OCI-LY1 (cell line): Measurements from ENCODE around the gene EPB41L2.

Experiments used
- H2AFZ ChIP-seq: fragments of 200-600 bp; sonication (generic), shearing (Covaris generic); 2 replicates; pipeline ENCODE4 v1.6.0; 2014; ENCODE audit warnings: antibody characterized with exemption, mild to moderate bottlenecking, low read length
- H3F3A ChIP-seq: fragments of 200-600 bp; sonication (generic), shearing (Covaris generic); 2 replicates; pipeline ENCODE4 v1.6.0; 2014; ENCODE audit warnings: mild to moderate bottlenecking, antibody characterized with exemption, low read length, moderate library complexity; ENCODE audit not compliant: insufficient read depth
- H3K27ac ChIP-seq: fragments of 200-600 bp; sonication (generic); 2 replicates; pipeline ENCODE4 v1.5.1; 2014; ENCODE audit warnings: low read length, mixed run types, mild to moderate bottlenecking, low read depth; ENCODE audit not compliant: poor library complexity, severe bottlenecking
- H3K27me3 ChIP-seq: fragments of 200-600 bp; sonication (generic); 2 replicates; pipeline ENCODE4 v1.6.0; 2014; ENCODE audit warnings: antibody characterized with exemption, mild to moderate bottlenecking, low read length, moderate library complexity; ENCODE audit not compliant: insufficient read depth
- H3K36me3 ChIP-seq: fragments of 200-600 bp; sonication (generic); 2 replicates; pipeline ENCODE4 v1.6.1; 2014; ENCODE audit warnings: mild to moderate bottlenecking, antibody characterized with exemption, low read length, moderate library complexity, mixed read lengths; ENCODE audit not compliant: insufficient read depth
- H3K4me1 ChIP-seq: fragments of 200-600 bp; sonication (generic); 2 replicates; pipeline ENCODE4 v1.5.1; 2014; ENCODE audit warnings: mild to moderate bottlenecking, low read length, moderate library complexity; ENCODE audit not compliant: insufficient read depth, severe bottlenecking
- H3K4me2 ChIP-seq: fragments of 200-600 bp; sonication (generic), shearing (Covaris generic); 2 replicates; pipeline ENCODE4 v1.6.1; 2014; ENCODE audit warnings: low read length
- H3K4me3 ChIP-seq: fragments of 200-600 bp; sonication (generic); 2 replicates; pipeline ENCODE4 v1.5.1; 2014; ENCODE audit warnings: low read length, low read depth, mild to moderate bottlenecking, mixed read lengths; ENCODE audit not compliant: poor library complexity, severe bottlenecking
- H3K79me2 ChIP-seq: fragments of 200-600 bp; shearing (Covaris generic); 2 replicates; pipeline ENCODE4 v1.6.1; 2016; ENCODE audit warnings: mixed run types, low read length, mixed read lengths; ENCODE audit not compliant: insufficient read depth
- H3K9ac ChIP-seq: fragments of 200-600 bp; sonication (generic), shearing (Covaris generic); 2 replicates; pipeline ENCODE4 v1.6.1; 2014; ENCODE audit warnings: mild to moderate bottlenecking, low read length, mixed read lengths
- H3K9me2 ChIP-seq: fragments of 200-600 bp; sonication (generic), shearing (Covaris generic); 2 replicates; pipeline ENCODE4 v1.6.1; 2014; ENCODE audit warnings: low read depth, mild to moderate bottlenecking, low read length, mixed read lengths
- H3K9me3 ChIP-seq: fragments of 200-600 bp; shearing (Covaris generic); 2 replicates; pipeline ENCODE4 v1.6.1; 2014; ENCODE audit warnings: low read length, mixed read lengths
- H4K20me1 ChIP-seq: fragments of 200-600 bp; sonication (generic), shearing (Covaris generic); 2 replicates; pipeline ENCODE4 v1.6.0; 2016; ENCODE audit warnings: mild to moderate bottlenecking, low read length; ENCODE audit not compliant: insufficient read depth
- EZH2 ChIP-seq: fragments of 200-600 bp; sonication (generic), shearing (Covaris generic); IDR thresholded peaks from 2 replicates; pipeline ENCODE4 v1.8.0; 2017; ENCODE audit warnings: borderline replicate concordance, mixed run types, mild to moderate bottlenecking, antibody characterized with exemption, low read length, moderate library complexity, mixed read lengths
- TF ChIP-seq, protein P1 (sequence below): fragments of 200-600 bp; sonication (generic), shearing (Covaris generic); IDR thresholded peaks from 2 replicates; pipeline ENCODE4 v1.5.1; 2017; ENCODE audit warnings: mild to moderate bottlenecking, antibody characterized with exemption, low read length, moderate library complexity, mixed read lengths

The EPB41L2 gene

DNA sequence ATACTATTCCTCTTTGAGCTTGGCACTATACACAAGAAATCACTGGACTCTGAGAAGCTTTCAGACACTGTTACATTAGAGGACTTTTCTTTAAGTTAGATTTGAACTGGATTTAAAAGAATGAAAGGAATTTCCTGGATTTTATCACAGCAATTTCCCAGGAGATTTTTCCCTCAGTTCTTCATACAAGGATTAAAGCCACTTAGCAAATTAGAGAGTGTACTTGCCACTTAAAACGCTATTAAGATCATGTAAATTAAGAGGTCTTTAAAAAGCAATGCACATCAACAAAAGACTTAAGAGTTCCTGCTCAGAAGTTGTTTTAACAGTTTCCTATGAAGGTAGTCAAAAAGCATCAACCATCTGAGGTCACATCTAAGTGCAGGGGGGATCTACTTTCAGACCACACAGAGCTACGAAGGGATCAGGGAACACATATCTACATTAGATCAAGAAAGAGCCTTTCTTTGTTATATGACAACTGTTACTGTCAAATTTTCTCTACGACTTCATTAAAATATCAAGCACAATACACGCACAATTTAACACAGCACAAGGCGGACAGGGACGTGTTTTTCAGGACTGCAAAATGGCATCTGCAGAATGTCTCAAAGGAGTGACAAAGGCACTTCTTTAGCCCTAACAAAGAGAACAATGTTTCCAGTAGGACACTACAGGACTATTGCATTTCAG is 65.8 kb downstream of the EPB41L2 start:
- Histone ChIP-seq H2AFZ (no peak overlapping the region), H3K9ac (no peak overlapping the region), H3K4me1 (peaks cover 7% of the 10 kb centered on the region), H3K27me3 (no peaks in the 10 kb centered on the region; the same call in 1 of the 2 replicates), H3K27ac (no peak overlapping the region), H3K9me3 (no peaks in the 10 kb centered on the region), H3F3A (no peaks in the 10 kb centered on the region), H3K4me3 (no peak overlapping the region), H3K4me2 (no peak overlapping the region), H3K79me2 (no peaks in the 10 kb centered on the region), H3K36me3 (no peaks in the 10 kb centered on the region), H3K9me2 (no peaks in the 10 kb centered on the region), H4K20me1 (no peaks in the 10 kb centered on the region)
- no peak for TF ChIP-seq EZH2
- TF ChIP-seq, protein P1, sequence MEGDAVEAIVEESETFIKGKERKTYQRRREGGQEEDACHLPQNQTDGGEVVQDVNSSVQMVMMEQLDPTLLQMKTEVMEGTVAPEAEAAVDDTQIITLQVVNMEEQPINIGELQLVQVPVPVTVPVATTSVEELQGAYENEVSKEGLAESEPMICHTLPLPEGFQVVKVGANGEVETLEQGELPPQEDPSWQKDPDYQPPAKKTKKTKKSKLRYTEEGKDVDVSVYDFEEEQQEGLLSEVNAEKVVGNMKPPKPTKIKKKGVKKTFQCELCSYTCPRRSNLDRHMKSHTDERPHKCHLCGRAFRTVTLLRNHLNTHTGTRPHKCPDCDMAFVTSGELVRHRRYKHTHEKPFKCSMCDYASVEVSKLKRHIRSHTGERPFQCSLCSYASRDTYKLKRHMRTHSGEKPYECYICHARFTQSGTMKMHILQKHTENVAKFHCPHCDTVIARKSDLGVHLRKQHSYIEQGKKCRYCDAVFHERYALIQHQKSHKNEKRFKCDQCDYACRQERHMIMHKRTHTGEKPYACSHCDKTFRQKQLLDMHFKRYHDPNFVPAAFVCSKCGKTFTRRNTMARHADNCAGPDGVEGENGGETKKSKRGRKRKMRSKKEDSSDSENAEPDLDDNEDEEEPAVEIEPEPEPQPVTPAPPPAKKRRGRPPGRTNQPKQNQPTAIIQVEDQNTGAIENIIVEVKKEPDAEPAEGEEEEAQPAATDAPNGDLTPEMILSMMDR = no peak

DNA sequence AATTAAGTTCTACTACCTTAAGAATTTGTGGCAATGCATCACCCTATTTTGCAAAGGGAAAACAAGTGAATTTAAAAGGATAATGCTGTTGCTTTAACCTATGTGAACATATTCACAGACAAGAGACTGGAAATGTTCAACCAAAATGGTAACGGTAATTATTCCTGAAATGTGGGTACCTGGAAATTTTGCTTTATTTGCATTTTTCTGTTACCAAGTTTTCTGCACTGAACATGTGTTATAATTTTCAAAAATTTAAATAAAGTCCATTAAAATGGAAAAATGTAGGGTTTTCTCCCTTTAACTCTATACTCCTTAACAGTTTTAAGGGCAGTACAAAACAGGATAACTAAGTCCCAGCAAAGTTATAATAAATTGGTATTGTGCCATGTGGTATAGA is 66.4 kb downstream of the EPB41L2 start:
- Histone ChIP-seq H3K4me1 (peaks cover 7% of the 10 kb centered on the region), H3K27me3 (no peaks in the 10 kb centered on the region; the same call in 1 of the 2 replicates), H3K36me3 (no peaks in the 10 kb centered on the region), H3F3A (no peaks in the 10 kb centered on the region), H3K9me2 (no peaks in the 10 kb centered on the region), H3K79me2 (no peaks in the 10 kb centered on the region), H3K9me3 (no peaks in the 10 kb centered on the region), H4K20me1 (no peaks in the 10 kb centered on the region), H3K27ac (no peak overlapping the region), H2AFZ (no peak overlapping the region), H3K4me3 (no peak overlapping the region), H3K9ac (no peak overlapping the region), H3K4me2 (no peak overlapping the region)
- no peak for TF ChIP-seq EZH2
- TF ChIP-seq, protein P1 = no peak

DNA sequence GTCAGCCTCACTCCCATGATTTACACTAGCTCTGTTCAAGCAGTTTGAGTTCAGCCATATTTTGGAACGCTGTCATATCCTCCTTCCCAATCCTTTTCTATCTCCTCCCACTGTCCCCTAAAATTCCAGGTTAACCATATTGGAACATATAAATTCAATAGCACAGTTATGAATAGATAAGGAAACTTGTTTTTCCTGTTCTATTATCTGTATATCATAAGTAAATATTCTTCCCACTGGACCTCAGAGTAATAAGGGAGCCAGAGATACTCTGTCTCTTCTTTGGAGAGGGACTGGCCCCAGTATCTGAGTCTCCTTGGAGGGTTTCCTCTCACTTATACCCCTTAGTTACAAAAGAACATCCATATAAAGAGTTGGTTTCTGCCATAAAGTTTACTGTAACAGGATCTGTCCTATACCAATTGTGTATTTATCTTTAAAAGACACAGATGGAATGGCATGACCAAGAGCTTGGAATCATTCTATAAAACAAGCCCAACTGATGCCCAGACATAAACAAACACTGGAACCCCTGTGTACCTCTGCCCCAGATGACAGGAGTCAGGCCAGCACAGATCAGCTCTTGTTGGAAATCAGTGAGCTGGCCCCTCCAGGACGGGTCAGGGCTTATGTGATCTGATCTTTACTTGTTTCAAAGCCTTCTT is 67.1 kb downstream of the EPB41L2 start:
- no peak for TF ChIP-seq EZH2
- TF ChIP-seq, protein P1 = no peak
- no peaks in the 10 kb centered on the region for H3K9me2 ChIP-seq
- H3K9ac ChIP-seq = no peak overlapping the region
- H3K4me2 ChIP-seq = no peak overlapping the region
- no peak overlapping the region for H3K27ac ChIP-seq
- peaks cover 7% of the 10 kb centered on the region for H3K4me1 ChIP-seq
- H4K20me1 ChIP-seq = no peaks in the 10 kb centered on the region
- no peak overlapping the region for H3K4me3 ChIP-seq
- H3F3A ChIP-seq = no peaks in the 10 kb centered on the region
- no peaks in the 10 kb centered on the region for H3K36me3 ChIP-seq
- no peaks in the 10 kb centered on the region for H3K79me2 ChIP-seq
- no peaks in the 10 kb centered on the region; the same call in 1 of the 2 replicates for H3K27me3 ChIP-seq
- H2AFZ ChIP-seq = no peak overlapping the region
- H3K9me3 ChIP-seq = no peaks in the 10 kb centered on the region
